Measurements from ENCODE around the gene NOX5.

The NOX5 gene

GRCh38 chr15:68994981-68995761, 19.3 kb upstream of the NOX5 start:
- DNase-seq (ENCODE audit: low spot score) = no peak
- in situ Hi-C loops (cut with MboI; ENCODE audit: low sequenced_read_pairs, unreplicated experiment) = no loop called here
- TF ChIP-seq CTCF (IDR thresholded peaks at IDR 0.05; ENCODE audit: borderline replicate concordance, control extremely low read depth, extremely low read depth, insufficient read depth, missing control alignments) = no peak

- in situ Hi-C loops (cut with MboI; ENCODE audit: low sequenced_read_pairs, unreplicated experiment) = no loop called here
- no peak for TF ChIP-seq CTCF (IDR thresholded peaks at IDR 0.05; ENCODE audit: borderline replicate concordance, control extremely low read depth, extremely low read depth, insufficient read depth, missing control alignments)
- no peak for DNase-seq (ENCODE audit: low spot score)
These were observed 17.4 kb upstream of the NOX5 start for GRCh38 chr15:68997050-68997449.

GRCh38 chr15:68997930-68998777, 16.3 kb upstream of the NOX5 start:
- DNase-seq (ENCODE audit: low spot score) = no peak
- in situ Hi-C loops (cut with MboI; ENCODE audit: low sequenced_read_pairs, unreplicated experiment) = no loop called here
- no peak for TF ChIP-seq CTCF (IDR thresholded peaks at IDR 0.05; ENCODE audit: borderline replicate concordance, control extremely low read depth, extremely low read depth, insufficient read depth, missing control alignments)

GRCh38 chr15:68999091-68999490, 15.4 kb upstream of the NOX5 start:
- no peak for TF ChIP-seq CTCF (IDR thresholded peaks at IDR 0.05; ENCODE audit: borderline replicate concordance, control extremely low read depth, extremely low read depth, insufficient read depth, missing control alignments)
- DNase-seq (ENCODE audit: low spot score) = no peak
- in situ Hi-C loops (cut with MboI; ENCODE audit: low sequenced_read_pairs, unreplicated experiment) = no loop called here

GRCh38 chr15:69000091-69000490, 14.4 kb upstream of the NOX5 start:
- no peak for TF ChIP-seq CTCF (IDR thresholded peaks at IDR 0.05; ENCODE audit: borderline replicate concordance, control extremely low read depth, extremely low read depth, insufficient read depth, missing control alignments)
- in situ Hi-C loops (cut with MboI; ENCODE audit: low sequenced_read_pairs, unreplicated experiment) = no loop called here
- no peak for DNase-seq (ENCODE audit: low spot score)

- no peak for TF ChIP-seq CTCF (IDR thresholded peaks at IDR 0.05; ENCODE audit: borderline replicate concordance, control extremely low read depth, extremely low read depth, insufficient read depth, missing control alignments)
- no peak for DNase-seq (ENCODE audit: low spot score)
- in situ Hi-C loops (cut with MboI; ENCODE audit: low sequenced_read_pairs, unreplicated experiment) = no loop called here
These were observed 13.6 kb upstream of the NOX5 start for GRCh38 chr15:69000725-69001503.

Measured in GM13976 (cell line).